Measurements from ENCODE around the gene SIRT4. TPM values are rescaled to one million over a fixed set of nuclear protein-coding genes. Genes with fewer than 3 reads are reported as not detected.
A peak's percentile ranks its signal among the peaks of the same experiment; 100 is the strongest.

The SIRT4 gene
- total and polyA plus RNA-seq, 2 of the 4 experiments (the other 2 are of a cell fraction) = 0.87 to 2.0 TPM

GRCh38 chr12:120263748-120264085 lies 38.4 kb upstream of the SIRT4 start:
- H4K8ac ChIP-seq (ENCODE audit: low read depth in 2 of 2, low read length in 2 of 2) = peak overlapping the region; percentile 44 to 72; a peak in 3 of 4 replicates
- POLR2A ChIA-PET (ENCODE audit: unreplicated experiment) = interaction anchor here (0.6 to 6.5 kb wide), 6 partner anchors 17 to 63 kb away, joined by 3 to 39 read pairs (median 8); partner anchors contain the start of genes RNU4-2 and RPLP0
- peaks cover 2 to 43% of the 10 kb centered on the region in 2 experiments; a peak in 2 of 4 replicates for H3K79me1 ChIP-seq (ENCODE audit: low read depth in 1 of 2, low read length in 2 of 2)

More at GRCh38 chr12:120263748-120264085, 38.4 kb upstream of the SIRT4 start:
- Histone ChIP-seq H2BK5ac (ENCODE audit: low read depth, low read length, poor library complexity, severe bottlenecking) (peak overlapping the region; percentile 92), H4K5ac (ENCODE audit: low read depth, low read length) (peak overlapping the region; percentile 0; the same call in 1 of the 2 replicates), H3K27me3 (ENCODE audit: control insufficient read depth, insufficient read depth, low read length) (no peaks in the 10 kb centered on the region), H3K27ac (ENCODE audit: insufficient read depth, low read length) (peak overlapping the region; percentile 97), H3K4me2 (ENCODE audit: low read depth, low read length) (peak overlapping the region; percentile 97), H2AFZ (replicated peaks; ENCODE audit: low read length, poor library complexity) (no peak overlapping the region), H2AK9ac (replicated peaks; ENCODE audit: low read depth, low read length, poor library complexity) (peak overlapping the region; percentile 100), H3K14ac (replicated peaks; ENCODE audit: low read depth, low read length) (peak overlapping the region; percentile 97), H2BK15ac (ENCODE audit: low read depth, low read length) (peak overlapping the region; percentile 88; the same call in 1 of the 3 replicates), H3K56ac (ENCODE audit: extremely low read depth, insufficient read depth, low read length) (peak overlapping the region; percentile 67), H3K4ac (ENCODE audit: low read depth, low read length) (peak overlapping the region; percentile 97), H3K9me1 (ENCODE audit: insufficient read depth, low read length) (peaks cover 29% of the 10 kb centered on the region), H4K20me1 (ENCODE audit: insufficient read depth, low read length) (peaks cover 58% of the 10 kb centered on the region), H2BK120ac (ENCODE audit: low read depth, low read length) (peak overlapping the region; percentile 18), H3K9ac (ENCODE audit: low read depth, low read length) (peak overlapping the region; percentile 96), H2AK5ac (ENCODE audit: low read depth, low read length) (peak overlapping the region; percentile 95), H3K23ac (ENCODE audit: low read depth, low read length) (peak overlapping the region; percentile 95), H3K9me3 (ENCODE audit: control insufficient read depth, insufficient read depth, low read length) (no peaks in the 10 kb centered on the region), H2BK20ac (ENCODE audit: low read depth, low read length) (no peak overlapping the region), H3K4me3 (ENCODE audit: insufficient read depth, low read depth, low read length) (peak overlapping the region; percentile 98), H3K36me3 (ENCODE audit: control insufficient read depth, insufficient read depth, low read length) (peaks cover 4% of the 10 kb centered on the region; the same call in 1 of the 2 replicates), H3K18ac (ENCODE audit: low read depth, low read length) (peak overlapping the region; percentile 8; the same call in 1 of the 2 replicates), H3K4me1 (ENCODE audit: control insufficient read depth, insufficient read depth, low read length) (peaks cover 26% of the 10 kb centered on the region), H4K91ac (ENCODE audit: insufficient read depth, low read depth, low read length) (peak overlapping the region; percentile 86)
- dilution Hi-C loops (cut with HindIII; ENCODE audit: low sequenced_read_pairs, unreplicated experiment) (no loop called here), intact Hi-C loops (cut with micrococcal nuclease) (loop anchor here (2.0 kb wide), 1 partner anchor 63 kb away; the partner anchor contains the start of gene RPLP0), in situ Hi-C loops (cut with MboI; ENCODE audit: low sequenced_read_pairs) (loop anchor here (5.0 kb wide), 1 partner anchor 36 kb away; no protein-coding TSS in a partner anchor)
- BruUV-seq (replicated peaks) = no TSS peak
- TF ChIP-seq SMC3 (IDR thresholded peaks at IDR 0.05; ENCODE audit: low read depth, low read length) (no peak), RAD21 (IDR thresholded peaks at IDR 0.05; ENCODE audit: low read length) (no peak), POLR2A (IDR thresholded peaks at IDR 0.05; ENCODE audit: low read depth, low read length) (no peak), MAZ (IDR thresholded peaks at IDR 0.05; ENCODE audit: borderline replicate concordance, low read depth, low read length) (no peak), RFX5 (IDR thresholded peaks at IDR 0.05; ENCODE audit: low read depth, low read length) (no peak), CEBPB (IDR thresholded peaks at IDR 0.05; ENCODE audit: low read depth, low read length) (no peak), NFE2L2 (IDR thresholded peaks at IDR 0.05; ENCODE audit: low read depth, low read length) (no peak)
- WGBS, 2 experiments (ENCODE audit: extremely low coverage in 2 of 2, insufficient read length in 1 of 2) = 63% methylated on average over 5 of the region's 5 CpGs; no CpG with 5 or more reads in 1 of the 2 experiments
- CTCF ChIA-PET = interaction anchor here (1.2 to 7.2 kb wide), 4 partner anchors 28 to 96 kb away, joined by 3 to 116 read pairs (median 6); no protein-coding TSS in a partner anchor
- DNase-seq (no peak), ATAC-seq (ENCODE audit: low read depth) (no peak)
